Osteoblast (primary cell): ENCODE data around the gene OR2T29. TPM values are rescaled to one million over a fixed set of nuclear protein-coding genes. Genes with fewer than 3 reads are reported as not detected.
"Not testable (repeated sequence)": the region's sequence is repeated elsewhere in the genome, so short reads cannot be mapped to it uniquely, and the experiment has no call there.

Source experiments
- DNase-seq: peaks from one replicate; pipeline ENCODE4 v3.0.0; 2011; ENCODE audit warnings: low spot score, mixed read lengths; ENCODE audit not compliant: insufficient read length; ENCODE audit errors: missing footprints
- H2AFZ ChIP-seq: 2 replicates; pipeline ENCODE4 v1.6.0; 2011; ENCODE audit warnings: mild to moderate bottlenecking, low read length
- H3K27ac ChIP-seq: 2 replicates; pipeline ENCODE4 v1.5.1; 2011; ENCODE audit warnings: mild to moderate bottlenecking, low read depth, low read length, moderate library complexity
- H3K27me3 ChIP-seq: 2 replicates; pipeline ENCODE4 v1.6.0; 2012; ENCODE audit warnings: mild to moderate bottlenecking, control low read depth, inconsistent platforms, low read length, moderate library complexity; ENCODE audit not compliant: insufficient read depth
- H3K36me3 ChIP-seq: 2 replicates; pipeline ENCODE4 v1.5.1; 2011; ENCODE audit warnings: mild to moderate bottlenecking, low read length, control low read depth, moderate library complexity; ENCODE audit not compliant: insufficient read depth
- H3K4me1 ChIP-seq: 2 replicates; pipeline ENCODE4 v1.5.1; 2011; ENCODE audit warnings: mild to moderate bottlenecking, low read length, control low read depth, moderate library complexity; ENCODE audit not compliant: insufficient read depth
- H3K4me2 ChIP-seq: 2 replicates; pipeline ENCODE4 v1.6.0; 2011; ENCODE audit warnings: mild to moderate bottlenecking, low read length; ENCODE audit not compliant: insufficient read depth
- H3K4me3 ChIP-seq: fragments of 200-600 bp; sonication (generic); 3 replicates; pipeline ENCODE4 v1.5.1; 2012; ENCODE audit warnings: mild to moderate bottlenecking, low read length, inconsistent platforms; ENCODE audit not compliant: insufficient read depth
- H3K79me2 ChIP-seq: 2 replicates; pipeline ENCODE4 v1.6.0; 2012; ENCODE audit warnings: mild to moderate bottlenecking, low read length, control low read depth, inconsistent platforms; ENCODE audit not compliant: insufficient read depth
- H3K9me3 ChIP-seq: 2 replicates; pipeline ENCODE4 v1.5.1; 2011; ENCODE audit warnings: low read depth, low read length, control low read depth
- H4K20me1 ChIP-seq: 2 replicates; pipeline ENCODE4 v1.6.0; 2012; ENCODE audit warnings: mild to moderate bottlenecking, low read length, control low read depth; ENCODE audit not compliant: insufficient read depth
- CTCF ChIP-seq: IDR thresholded peaks from 2 replicates; pipeline ENCODE4 v1.5.1; 2011; ENCODE audit warnings: mild to moderate bottlenecking, low read depth, low read length, moderate library complexity; ENCODE audit errors: extremely low read depth
- total RNA-seq: library from RNA; depleted of rRNA; stranded (reverse); fragments of >200 nt; gene quantifications from 2 replicates; pipeline ENCODE4 v1.2.3, GENCODE V29; 2012

The OR2T29 gene
- total RNA-seq: not detected in 2 replicates

- not testable (repeated sequence) for H3K9me3 ChIP-seq, H3K4me1 ChIP-seq, H3K4me2 ChIP-seq, H4K20me1 ChIP-seq, H3K36me3 ChIP-seq, H3K4me3 ChIP-seq, DNase-seq, H2AFZ ChIP-seq, H3K27me3 ChIP-seq, H3K27ac ChIP-seq, H3K79me2 ChIP-seq
These were observed at the start of gene OR2T29 for GRCh38 chr1:248562672-248563071. Gene OR2T29, minus strand, starts transcription at chr1:248562772. Its CDS starts 3,281 bp downstream, at chr1:248559491.

- DNase-seq: no peak
- Histone ChIP-seq H3K4me3 (no peak overlapping the region), H3K27ac (no peak overlapping the region), H4K20me1 (no peaks in the 10 kb centered on the region), H2AFZ (no peak overlapping the region), H3K4me1 (no peaks in the 10 kb centered on the region), H3K27me3 (no peaks in the 10 kb centered on the region), H3K4me2 (no peak overlapping the region), H3K36me3 (no peaks in the 10 kb centered on the region), H3K79me2 (no peaks in the 10 kb centered on the region), H3K9me3 (no peaks in the 10 kb centered on the region)
- TF ChIP-seq CTCF: no peak
These were observed 49.4 kb upstream of the OR2T29 start for GRCh38 chr1:248611883-248612414.

- Histone ChIP-seq H3K4me1 (no peaks in the 10 kb centered on the region), H3K4me3 (no peak overlapping the region), H3K4me2 (no peak overlapping the region), H3K27me3 (no peaks in the 10 kb centered on the region), H3K79me2 (no peaks in the 10 kb centered on the region), H2AFZ (no peak overlapping the region), H3K9me3 (no peaks in the 10 kb centered on the region), H3K36me3 (no peaks in the 10 kb centered on the region), H4K20me1 (no peaks in the 10 kb centered on the region), H3K27ac (no peak overlapping the region)
- DNase-seq: no peak
- no peak for TF ChIP-seq CTCF
These were observed 47.7 kb upstream of the OR2T29 start for GRCh38 chr1:248610301-248610700.

- H3K4me1 ChIP-seq: no peaks in the 10 kb centered on the region
- no peaks in the 10 kb centered on the region for H3K79me2 ChIP-seq
- H3K27ac ChIP-seq: no peak overlapping the region
- H3K36me3 ChIP-seq: no peaks in the 10 kb centered on the region
- no peaks in the 10 kb centered on the region for H3K9me3 ChIP-seq
- DNase-seq: peak; percentile 6
- no peaks in the 10 kb centered on the region for H3K27me3 ChIP-seq
- H3K4me3 ChIP-seq: no peak overlapping the region
- no peaks in the 10 kb centered on the region for H4K20me1 ChIP-seq
- TF ChIP-seq CTCF: no peak
- H3K4me2 ChIP-seq: no peak overlapping the region
- no peak overlapping the region for H2AFZ ChIP-seq
These were observed 36.8 kb upstream of the OR2T29 start for GRCh38 chr1:248599396-248599795.
